Measurements from ENCODE around the gene SUZ12. TPM values are rescaled to one million over a fixed set of nuclear protein-coding genes. Genes with fewer than 3 reads are reported as not detected.
"Not testable (repeated sequence)": the region's sequence is repeated elsewhere in the genome, so short reads cannot be mapped to it uniquely, and the experiment has no call there.

The SUZ12 gene
- total RNA-seq, 1 donor from 2014 or later, result 24.3 TPM

DNA sequence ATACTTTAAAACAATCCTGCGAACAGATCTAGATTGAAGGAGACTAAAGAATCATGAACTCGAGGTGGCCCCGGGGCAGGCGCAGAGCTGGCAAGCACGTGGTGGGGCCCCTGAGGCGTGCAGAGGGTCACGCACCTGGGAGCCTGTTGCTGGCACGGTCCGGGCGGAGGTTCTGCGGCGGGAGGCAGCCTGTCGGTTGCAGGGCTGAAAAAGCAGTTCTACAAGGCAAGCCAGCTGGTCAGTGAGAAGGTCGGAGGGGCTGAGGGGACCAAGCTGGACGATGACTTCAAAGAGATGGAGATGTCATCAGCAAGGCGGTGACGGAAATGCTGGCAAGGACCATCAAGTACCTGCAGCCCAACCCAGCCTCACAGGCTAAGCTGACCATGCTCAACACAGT, 103.4 kb downstream of the SUZ12 start:
- not testable (repeated sequence) for DNase-seq (ENCODE audit: low read depth, low spot score)

DNA sequence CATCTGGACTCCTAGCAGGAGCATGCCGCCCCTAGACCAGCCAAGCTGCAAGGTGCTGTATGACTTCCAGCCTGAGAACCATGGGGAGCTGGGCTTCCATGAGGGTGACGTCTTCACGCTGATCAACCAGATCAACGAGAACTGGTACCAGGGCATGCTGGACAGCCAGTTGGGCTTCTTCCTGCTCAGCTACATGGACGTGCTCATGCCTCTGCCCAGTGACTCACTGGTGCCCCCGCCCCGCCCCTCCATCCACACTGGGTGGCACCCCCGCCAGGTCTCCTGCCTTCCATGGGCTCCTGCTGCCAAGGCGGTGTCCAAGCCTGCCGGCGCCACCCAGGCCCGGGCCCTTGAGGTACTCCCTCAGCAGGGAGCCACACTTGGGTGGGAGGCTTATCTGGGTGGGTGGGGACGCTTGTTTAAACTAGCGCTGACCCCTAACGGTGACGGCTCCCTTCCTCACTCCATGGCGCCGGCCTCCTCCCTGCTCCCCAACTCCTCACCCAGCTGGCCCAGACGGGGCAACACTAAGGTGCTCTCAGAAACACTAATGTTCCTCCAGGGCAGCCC, 104.6 kb downstream of the SUZ12 start:
- DNase-seq (ENCODE audit: low read depth, low spot score), result not testable (repeated sequence)

DNA sequence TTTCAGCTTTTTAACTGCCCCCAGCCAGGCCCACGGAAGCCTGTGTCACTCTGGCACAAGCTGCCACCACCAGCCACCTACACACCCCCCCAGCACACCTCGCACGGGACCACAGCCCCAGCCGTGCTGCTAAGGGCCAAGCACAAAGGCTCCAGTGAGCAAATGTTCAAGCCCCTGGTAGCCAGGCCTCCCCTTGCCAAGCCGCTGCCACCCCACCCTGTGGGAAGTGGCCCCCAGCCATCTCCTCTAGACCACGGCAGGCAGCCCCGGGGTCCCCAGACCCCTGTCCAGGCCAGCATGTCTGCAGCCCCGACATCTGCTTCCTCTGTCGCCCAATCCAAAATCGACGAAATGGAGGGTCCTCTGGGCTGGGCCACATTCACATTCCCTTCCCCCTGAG, 105.5 kb downstream of the SUZ12 start:
- not testable (repeated sequence) for DNase-seq (ENCODE audit: low read depth, low spot score)

DNA sequence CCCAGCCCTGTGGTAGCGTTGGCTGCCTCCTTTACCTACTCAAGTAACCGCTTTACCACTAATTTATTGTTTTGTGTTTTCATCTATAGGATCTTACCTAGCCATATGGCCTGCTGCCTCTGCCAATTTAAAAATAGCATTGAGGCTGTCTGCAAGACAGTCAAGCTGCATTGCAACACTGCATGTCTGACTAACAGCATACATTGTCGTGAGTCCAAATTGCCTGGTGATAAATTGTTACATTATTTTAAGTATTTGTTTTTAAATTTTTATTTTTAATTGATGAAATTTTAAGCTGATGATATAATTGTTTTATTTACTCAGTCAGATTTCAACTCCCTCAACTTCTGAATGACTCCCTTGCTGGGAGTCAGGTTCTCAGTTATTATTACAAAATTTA, 108.8 kb downstream of the SUZ12 start:
- not testable (repeated sequence) for DNase-seq (ENCODE audit: low read depth, low spot score)

DNA sequence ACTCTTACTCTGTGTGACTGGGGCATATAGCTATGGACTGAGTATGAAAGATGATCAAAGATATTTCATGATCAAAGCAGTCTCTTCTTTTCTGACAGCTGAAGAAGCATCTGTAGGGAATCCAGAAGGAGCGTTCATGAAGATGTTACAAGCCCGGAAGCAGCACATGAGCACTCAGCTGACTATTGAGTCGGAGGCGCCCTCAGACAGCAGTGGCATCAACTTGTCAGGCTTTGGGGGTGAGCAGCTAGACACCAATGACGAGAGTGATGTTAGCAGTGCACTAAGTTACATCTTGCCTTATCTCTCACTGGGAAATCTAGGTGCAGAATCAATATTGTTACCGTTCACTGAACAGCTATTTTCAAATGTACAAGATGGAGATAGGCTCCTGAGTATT, 110.9 kb downstream of the SUZ12 start:
- DNase-seq (ENCODE audit: low read depth, low spot score), result not testable (repeated sequence)

Other genes starting within 250 kb of the SUZ12 start
- gene COPRS, start 77.8 kb upstream of the SUZ12 start, total RNA-seq, result 62.1 and 71.4 TPM in 2 replicates
- 32.4 and 45.9 TPM in 2 replicates for gene UTP6, start 35.3 kb upstream of the SUZ12 start, total RNA-seq
- 8.3 and 10.4 TPM in 2 replicates for gene LRRC37B, start 70.4 kb downstream of the SUZ12 start, total RNA-seq
- 35.6 and 35.9 TPM in 2 replicates for gene RHOT1, start 205.5 kb downstream of the SUZ12 start, total RNA-seq

Data from pulmonary artery endothelial cell (primary cell).